GM12801 (cell line): ENCODE data around the gene SLC25A12.

Experiments
- CTCF ChIP-seq: IDR thresholded peaks from one replicate; pipeline ENCODE4 v1.5.1; 2011; ENCODE audit warnings: control low read depth; ENCODE audit not compliant: insufficient read length; ENCODE audit errors: extremely low read depth

The SLC25A12 gene

DNA sequence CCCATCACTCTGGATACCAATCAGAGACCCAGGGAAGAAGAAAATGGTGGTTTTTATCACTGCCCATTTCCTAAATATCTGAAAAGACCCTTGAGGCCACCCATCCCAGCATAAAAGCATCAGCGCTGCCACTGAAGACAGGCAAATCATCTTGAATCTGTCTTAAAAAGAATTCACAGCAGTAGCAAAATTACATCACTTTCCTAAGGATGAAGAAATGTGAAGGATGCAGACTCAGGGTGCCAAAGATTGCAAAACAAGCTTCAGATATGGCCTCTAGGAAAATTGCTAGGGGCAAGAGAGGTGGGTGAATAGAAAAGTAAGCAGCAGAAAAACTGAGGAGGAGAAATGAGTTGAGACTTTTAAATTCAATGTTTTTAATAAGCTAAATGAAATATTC lies 70.0 kb downstream of the SLC25A12 start:
- no peak for TF ChIP-seq CTCF

DNA sequence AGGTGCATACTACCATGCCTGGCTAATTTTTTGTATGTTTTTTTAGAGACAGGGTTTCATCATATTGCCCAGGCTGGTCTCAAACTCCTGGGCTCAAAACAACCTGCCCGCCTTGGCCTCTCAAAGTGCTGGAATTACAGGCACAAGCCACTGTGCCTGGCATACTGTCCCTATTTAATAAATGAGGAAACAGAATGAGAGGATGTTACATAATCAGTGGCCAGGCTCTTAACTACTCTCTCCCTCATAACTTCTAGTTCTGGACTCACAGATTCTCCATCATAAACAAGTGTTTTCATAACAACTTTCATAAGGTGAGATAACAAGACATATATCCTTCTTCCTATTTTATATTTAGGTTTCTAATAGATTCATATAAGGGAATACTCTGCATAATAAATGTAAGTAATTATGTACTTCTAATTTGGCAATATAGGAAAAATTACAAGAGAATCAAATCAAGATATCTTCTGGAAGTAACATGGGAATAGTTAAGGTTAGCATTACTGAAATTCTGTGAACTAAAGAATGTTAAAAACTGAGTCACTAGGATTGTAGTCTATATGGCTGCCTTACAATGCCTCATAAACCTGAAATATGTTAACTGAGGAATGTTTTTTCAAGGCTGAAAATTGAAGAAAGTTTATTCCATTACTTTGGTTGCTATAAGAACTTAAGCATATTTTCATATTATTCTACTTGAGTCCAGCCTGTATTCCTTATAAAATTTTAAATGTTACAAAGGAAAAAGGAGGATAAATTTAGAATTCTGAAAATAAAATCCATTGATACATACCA lies 71.3 kb downstream of the SLC25A12 start:
- TF ChIP-seq CTCF = no peak

DNA sequence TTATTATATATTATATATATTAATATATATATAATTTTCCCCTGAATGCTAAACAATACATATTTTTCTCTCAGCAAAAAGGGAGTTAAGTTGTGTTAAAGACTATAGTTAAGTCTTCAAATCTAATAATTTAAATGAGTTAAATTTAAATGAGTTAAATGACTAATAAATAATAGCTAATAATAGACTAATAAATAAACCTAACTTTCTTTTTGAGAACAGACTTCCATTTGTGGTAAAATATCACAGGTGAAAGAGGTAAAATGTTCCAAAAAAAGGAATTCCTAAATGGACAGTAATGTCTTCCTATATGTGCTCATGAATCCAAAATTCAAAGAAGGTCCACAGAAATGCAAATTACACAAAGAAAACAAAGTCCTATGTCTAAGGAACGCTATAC lies 74.6 kb downstream of the SLC25A12 start:
- TF ChIP-seq CTCF = no peak

DNA sequence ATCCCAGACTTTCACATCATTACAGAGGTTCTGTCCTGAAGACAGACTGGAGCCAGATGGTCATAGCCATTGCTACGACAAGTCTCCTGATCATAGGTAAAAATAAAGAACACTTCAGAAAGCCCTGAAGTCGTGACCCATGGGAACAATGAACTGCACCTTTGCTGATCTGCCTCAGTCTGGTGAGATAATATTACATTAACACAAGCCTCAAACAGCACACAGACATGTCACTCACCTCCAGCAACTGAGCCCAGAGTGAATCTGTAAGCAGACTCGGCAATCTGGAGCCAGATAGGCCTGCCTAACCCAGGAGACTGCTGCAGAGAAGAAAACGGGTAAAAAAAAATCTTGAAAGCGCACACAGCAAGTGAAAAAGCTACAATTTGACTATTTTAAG lies 79.2 kb downstream of the SLC25A12 start:
- TF ChIP-seq CTCF = no peak

- TF ChIP-seq CTCF = no peak
These were observed 79.9 kb downstream of the SLC25A12 start for GRCh38 chr2:171814174-171814573.

- TF ChIP-seq CTCF = no peak
These were observed 80.3 kb downstream of the SLC25A12 start for GRCh38 chr2:171813729-171814128.

DNA sequence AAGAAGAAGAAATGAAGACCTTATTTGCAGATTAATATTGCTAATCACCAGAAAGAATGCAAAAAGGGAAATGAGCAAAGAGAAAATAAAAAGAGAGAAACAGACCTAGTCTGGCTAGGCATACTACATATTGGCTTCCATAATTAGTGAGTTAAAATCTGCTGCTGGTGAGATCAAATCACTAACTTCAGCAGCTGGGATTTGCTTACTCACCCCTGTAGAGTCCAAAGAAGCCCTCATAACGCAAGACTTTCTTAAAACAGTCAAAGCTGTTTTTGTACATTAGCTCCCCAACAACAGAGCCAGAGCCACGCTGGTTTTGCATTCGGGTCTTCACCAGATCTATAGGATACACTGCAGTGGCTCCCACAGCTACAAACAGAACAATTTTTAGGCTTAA lies 80.9 kb downstream of the SLC25A12 start:
- no peak for TF ChIP-seq CTCF
